H1 (cell line): Measurements from ENCODE around the gene ANO6. TPM values are rescaled to one million over a fixed set of nuclear protein-coding genes. Genes with fewer than 3 reads are reported as not detected.

Experiments
- CHD2 ChIP-seq: IDR thresholded peaks from 2 replicates; pipeline ENCODE4 v1.6.1; 2012; ENCODE audit warnings: low read length, improper control_type of control experiment
- CREB1 ChIP-seq: IDR thresholded peaks from 2 replicates; pipeline ENCODE4 v1.6.1; 2012; ENCODE audit warnings: inconsistent platforms
- EP300 ChIP-seq, 2 experiments: IDR thresholded peaks; 1 replicate in 1 of 2; 2 replicates in 1 of 2; pipeline ENCODE4 v1.6.1; 2011 to 2012; ENCODE audit warnings: low read depth in 2 of 2, low read length in 2 of 2, mild to moderate bottlenecking in 2 of 2, borderline replicate concordance in 1 of 2, inconsistent platforms in 1 of 2, moderate library complexity in 1 of 2
- GABPA ChIP-seq: IDR thresholded peaks from 2 replicates; pipeline ENCODE4 v1.6.1; 2011; ENCODE audit warnings: mild to moderate bottlenecking, low read length, moderate library complexity, borderline replicate concordance; ENCODE audit not compliant: insufficient read depth
- MAX ChIP-seq: IDR thresholded peaks from 2 replicates; pipeline ENCODE4 v1.6.1; 2012; ENCODE audit warnings: inconsistent platforms
- RAD21 ChIP-seq, 2 experiments: IDR thresholded peaks in 1 of 2; conservative IDR thresholded peaks in 1 of 2; 2 replicates each; pipeline ENCODE4 v1.6.1; 2011; ENCODE audit warnings: low read depth in 2 of 2, low read length in 2 of 2, improper control_type of control experiment in 1 of 2, inconsistent platforms in 1 of 2, mild to moderate bottlenecking in 1 of 2, moderate library complexity in 1 of 2
- SP1 ChIP-seq: IDR thresholded peaks from 2 replicates; pipeline ENCODE4 v1.6.1; 2011; ENCODE audit warnings: low read depth, low read length
- SRF ChIP-seq: IDR thresholded peaks from 2 replicates; pipeline ENCODE4 v1.6.1; 2011; ENCODE audit warnings: mild to moderate bottlenecking, low read depth, low read length, moderate library complexity
- TAF7 ChIP-seq: optimal IDR thresholded peaks from 2 replicates; pipeline ENCODE3; 2011; ENCODE audit warnings: low read depth, mild to moderate bottlenecking, inconsistent platforms, low read length, moderate library complexity, borderline replicate concordance
- TBP ChIP-seq: IDR thresholded peaks from 2 replicates; pipeline ENCODE4 v1.6.1; 2011; ENCODE audit warnings: low read depth, low read length, improper control_type of control experiment
- polyA plus RNA-seq, 7 experiments: library from polyadenylated mRNA; depleted of rRNA in 3 of 7; stranded (reverse) in 5 of 7; unstranded in 2 of 7; fragments of >200 nt in 5 of 7; fragments of 200-250 nt in 2 of 7; gene quantifications; 1 replicate in 5 of 7; 2 replicates in 1 of 7; 4 replicates in 1 of 7; pipeline versions ENCODE4 v1.2.1 to v1.2.3, GENCODE V29; 2011 to 2013; ENCODE audit warnings: missing spikeins in 2 of 7, mixed read lengths in 2 of 7
- total RNA-seq: library from RNA; stranded (reverse); fragmentation: NEBNext Ultra II Directional; extraction: Animal tissue kit (Norgen Biotek cat#: 25700); gene quantifications from 2 replicates; pipeline ENCODE4 v1.2.1, GENCODE V29; 2021

Gene ANO6
- total and polyA plus RNA-seq, 2 of the 8 experiments (the other 6 are each of a cell fraction or from before 2014, with no cell fraction given), result 15.1 to 39.7 TPM

GRCh38 chr12:45216983-45217485, 1.1 kb downstream of the ANO6 start (continued):
- no peak for TF ChIP-seq RAD21 (IDR thresholded peaks at IDR 0.05 in 1 of 2, conservative IDR thresholded peaks at IDR 0.05 in 1 of 2; ENCODE audit: low read depth in 2 of 2, low read length in 2 of 2)
- no peak for TF ChIP-seq MAX
- no peak for TF ChIP-seq SRF
- TF ChIP-seq GABPA, result no peak
- TF ChIP-seq CHD2, result no peak
- no peak for TF ChIP-seq TAF7
- no peak for TF ChIP-seq CREB1
- no peak for TF ChIP-seq SP1
- no peak for TF ChIP-seq TBP
- no peak for TF ChIP-seq EP300 (IDR thresholded peaks at IDR 0.05; ENCODE audit: borderline replicate concordance in 1 of 2, low read depth in 2 of 2, low read length in 2 of 2)
